GM18858 (cell line): ENCODE results near the gene SHCBP1L.

ENCODE experiments used
- ATAC-seq: cut with Tn5 transposase; IDR thresholded peaks from one replicate; pipeline ENCODE4 v1.9.1; 2021; ENCODE audit not compliant: unreplicated experiment

SHCBP1L gene

DNA sequence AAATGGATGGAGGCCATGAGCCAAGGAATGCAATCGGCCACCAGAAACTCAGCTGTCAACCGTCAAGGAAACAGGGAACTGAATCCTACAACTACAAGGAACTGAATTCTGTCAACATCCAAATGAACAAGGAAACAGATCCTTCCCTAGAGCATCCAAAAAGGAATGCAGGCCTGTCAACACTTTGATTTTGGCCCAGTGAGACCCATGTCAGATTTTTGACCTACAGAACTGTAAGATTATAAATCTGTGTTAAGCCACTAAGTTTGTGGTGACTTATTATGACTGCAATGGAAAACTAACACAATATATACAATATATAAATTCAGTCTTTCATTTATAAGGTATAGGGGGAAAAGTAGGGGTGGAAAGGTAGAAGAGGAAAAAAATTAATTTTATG is 55.3 kb downstream of the SHCBP1L start:
- ATAC-seq = no peak

DNA sequence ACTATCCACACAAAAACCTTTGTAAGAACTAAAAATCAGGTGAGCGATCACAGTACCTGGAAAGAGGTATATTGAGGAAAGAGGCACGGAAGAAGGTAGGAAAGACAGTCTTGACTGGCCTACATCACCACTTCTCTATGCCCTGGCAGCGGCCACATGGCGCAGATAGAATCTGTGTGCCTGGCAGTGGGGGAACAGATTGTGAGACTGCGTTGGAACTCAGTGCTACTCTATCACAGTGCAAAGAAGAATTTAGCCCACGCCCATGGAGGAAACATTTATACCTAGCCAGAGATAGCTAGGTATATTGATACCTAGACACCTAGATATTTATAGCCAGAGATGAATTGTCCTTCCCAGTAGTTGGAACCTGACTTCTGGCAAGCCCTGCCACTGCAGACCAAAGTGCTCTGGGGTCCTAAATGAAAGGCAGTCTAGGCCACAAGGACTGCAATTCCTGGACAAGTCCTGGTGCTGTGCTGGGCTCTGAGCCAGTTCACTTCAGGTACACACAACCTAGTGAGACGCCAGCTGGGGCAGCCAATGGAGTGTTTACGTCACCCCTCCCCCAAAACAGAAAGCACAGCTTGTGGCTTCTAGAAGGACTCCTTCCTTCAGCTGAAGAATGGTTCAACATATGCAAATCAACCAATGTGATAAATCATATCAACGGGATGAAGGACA is 61.9 kb downstream of the SHCBP1L start:
- no peak for ATAC-seq

DNA sequence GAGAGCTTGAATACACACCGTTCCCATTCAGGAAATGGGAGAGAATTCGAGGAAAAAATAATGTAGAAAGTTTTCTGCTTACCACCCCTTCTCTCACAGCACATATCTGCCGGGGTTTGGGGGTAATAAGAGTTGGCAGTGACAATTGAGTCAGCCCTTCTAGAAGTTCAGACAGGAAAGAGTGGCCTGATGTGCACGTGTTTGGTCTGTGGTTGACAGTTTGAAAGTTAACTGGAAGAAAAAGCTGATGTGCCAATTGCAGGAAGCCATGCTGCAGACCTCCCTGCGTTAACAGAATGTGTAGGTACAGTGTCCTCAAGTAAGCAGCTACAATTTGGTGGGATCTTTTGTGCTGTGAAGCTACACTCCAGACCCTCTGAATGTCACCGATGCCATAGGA is 63.0 kb downstream of the SHCBP1L start:
- no peak for ATAC-seq

DNA sequence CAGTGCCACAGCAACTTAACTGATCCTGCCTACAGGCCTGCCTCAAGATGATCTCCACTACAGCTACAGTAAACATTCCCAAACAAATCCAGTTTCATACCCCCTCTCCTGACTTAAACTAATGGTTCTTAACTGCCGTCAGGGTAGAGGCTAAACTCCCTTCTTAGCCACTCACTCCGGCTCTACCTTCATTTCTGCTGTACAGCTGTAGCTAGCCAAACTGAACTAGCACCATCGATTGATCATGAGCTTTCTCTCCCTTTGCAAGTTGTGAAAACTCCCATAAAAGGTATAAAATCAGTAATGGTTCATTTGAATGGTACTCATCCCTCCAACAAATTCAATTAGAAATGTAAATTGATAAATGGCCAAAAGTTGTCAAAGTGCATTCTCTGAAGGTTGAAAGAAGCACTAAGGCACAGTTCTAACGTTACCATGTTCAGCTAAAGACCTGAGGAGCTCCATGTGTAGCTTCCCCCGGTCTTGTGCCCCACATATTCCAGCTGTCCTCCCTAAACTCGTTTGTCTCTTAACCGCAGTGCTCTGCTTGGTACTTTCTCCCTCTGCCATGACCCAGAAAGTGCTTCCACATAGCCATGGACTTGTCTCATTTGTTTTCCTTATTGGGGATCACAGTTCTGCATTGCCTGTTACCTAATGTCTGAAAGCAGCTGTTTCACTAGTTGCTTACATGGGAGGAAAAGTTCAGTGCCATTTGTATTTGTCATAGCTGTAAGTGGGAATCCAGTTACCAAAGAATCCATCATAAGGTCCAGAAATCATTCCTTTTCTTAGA is 64.0 kb downstream of the SHCBP1L start:
- ATAC-seq = no peak

DNA sequence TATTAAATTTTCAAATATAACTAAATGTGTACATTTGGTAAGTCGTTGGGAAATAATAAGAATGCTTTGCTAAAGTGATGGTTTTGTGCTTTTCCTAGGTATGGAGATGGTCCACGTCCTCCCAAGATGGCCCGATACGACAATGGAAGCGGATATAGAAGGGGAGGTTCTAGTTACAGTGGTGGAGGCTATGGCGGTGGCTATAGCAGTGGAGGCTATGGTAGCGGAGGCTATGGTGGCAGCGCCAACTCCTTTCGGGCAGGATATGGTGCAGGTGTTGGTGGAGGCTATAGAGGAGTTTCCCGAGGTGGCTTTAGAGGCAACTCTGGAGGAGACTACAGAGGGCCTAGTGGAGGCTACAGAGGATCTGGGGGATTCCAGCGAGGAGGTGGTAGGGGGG is 66.0 kb downstream of the SHCBP1L start:
- no peak for ATAC-seq

DNA sequence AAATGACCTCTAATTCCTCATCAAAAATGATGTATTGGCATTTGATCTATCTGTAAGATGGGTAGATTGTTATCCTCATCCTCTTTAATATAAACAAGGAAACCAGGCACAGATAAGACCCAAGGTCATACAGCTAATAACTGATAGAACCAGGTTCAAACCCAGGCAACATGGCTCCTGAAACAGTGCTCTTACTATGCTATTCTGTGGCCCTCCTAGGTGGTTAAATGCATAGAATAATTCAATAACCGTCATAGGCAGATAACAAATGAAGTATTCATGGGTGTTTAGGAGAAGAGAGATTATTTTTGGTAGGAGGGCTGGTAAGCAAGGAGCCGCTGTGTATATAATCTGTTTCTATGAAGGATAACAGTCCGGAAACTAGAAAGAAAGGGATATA is 67.4 kb downstream of the SHCBP1L start:
- no peak for ATAC-seq

DNA sequence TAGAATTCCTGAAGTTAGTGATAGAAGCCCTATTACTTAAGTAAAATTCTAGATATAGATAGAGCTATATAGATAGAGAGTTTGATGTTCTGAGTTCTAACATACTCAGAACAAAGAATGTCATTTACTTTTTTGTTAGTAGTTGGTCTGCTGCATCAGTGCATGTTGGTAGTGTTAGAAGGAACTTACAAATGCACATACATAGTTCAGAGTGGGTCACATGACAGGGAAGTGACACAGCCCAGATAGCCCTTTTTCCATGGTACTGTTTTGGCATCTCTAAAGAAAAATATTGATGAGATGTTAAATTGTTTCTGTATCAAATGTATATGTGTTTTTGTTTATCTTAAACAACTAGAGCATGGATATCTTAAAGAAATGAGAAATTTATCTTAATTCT is 68.1 kb downstream of the SHCBP1L start:
- no peak for ATAC-seq

DNA sequence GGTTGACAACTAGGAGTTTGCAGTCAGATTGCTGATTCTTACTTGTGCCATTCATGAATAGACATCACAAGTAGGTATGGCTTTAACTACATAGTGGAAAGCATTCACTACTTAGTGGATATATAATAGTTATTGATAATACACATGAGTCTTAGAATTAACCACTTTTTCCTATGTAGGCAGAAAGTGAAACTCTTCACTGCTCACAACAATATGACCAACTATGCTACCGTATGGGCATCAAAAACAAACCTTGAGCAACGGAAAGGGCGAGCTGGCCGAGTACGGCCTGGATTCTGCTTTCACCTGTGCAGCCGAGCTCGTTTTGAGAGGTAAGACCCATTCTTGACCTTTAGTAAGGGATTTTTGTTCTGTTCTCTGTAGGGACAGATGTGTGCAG is 75.1 kb downstream of the SHCBP1L start:
- no peak for ATAC-seq

DNA sequence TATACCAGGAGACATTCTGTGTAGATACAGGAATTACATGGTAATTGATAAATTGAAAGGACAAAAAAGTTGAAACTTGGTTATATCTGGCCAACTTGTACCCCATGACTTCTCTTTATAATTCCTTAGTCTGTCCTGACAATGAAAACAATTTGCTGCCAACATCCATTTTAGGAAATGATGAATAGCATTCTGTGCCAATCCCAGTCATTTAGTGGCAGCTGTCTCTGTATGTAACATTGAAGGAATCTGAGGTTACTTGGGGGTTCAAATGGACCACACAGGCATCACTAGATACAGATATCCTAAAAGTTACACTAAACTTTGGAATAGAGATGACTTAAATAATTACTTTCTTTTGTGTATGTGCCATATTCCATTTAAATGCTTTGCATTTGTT is 75.6 kb downstream of the SHCBP1L start:
- no peak for ATAC-seq

DNA sequence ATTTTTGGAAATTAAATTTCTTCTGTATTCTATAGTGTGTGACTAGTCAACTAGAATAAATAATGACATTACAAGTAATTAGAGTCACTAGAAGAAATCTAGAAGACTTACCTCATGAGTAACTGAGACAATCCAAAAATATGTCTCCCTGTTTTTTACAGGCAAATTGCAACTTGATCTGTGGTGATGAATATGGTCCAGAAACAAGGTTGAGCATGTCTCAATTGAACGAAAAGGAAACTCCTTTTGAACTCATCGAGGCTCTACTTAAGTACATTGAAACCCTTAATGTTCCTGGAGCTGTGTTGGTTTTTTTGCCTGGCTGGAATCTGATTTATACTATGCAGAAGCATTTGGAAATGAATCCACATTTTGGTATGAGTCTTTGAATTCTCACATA is 77.1 kb downstream of the SHCBP1L start:
- ATAC-seq = no peak

DNA sequence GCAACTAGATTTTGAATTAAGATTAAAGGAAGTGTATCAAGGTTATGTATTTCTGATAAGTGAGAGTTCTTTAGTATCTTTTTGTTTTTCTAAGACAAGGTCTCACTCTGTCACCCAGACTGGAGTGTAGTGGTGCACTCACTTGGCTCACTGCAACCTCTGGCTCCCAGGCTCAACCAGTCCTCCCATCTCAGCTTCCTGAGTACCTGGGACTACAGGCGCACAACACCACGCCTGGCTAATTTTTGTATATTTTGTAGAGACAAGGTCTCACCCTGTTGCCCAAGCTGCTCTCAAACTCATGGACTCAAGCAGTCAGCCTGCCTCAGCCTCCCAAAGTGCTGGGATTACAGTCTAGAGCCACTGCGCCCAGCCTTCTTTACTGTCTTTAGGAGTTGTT is 80.1 kb downstream of the SHCBP1L start:
- ATAC-seq = no peak

DNA sequence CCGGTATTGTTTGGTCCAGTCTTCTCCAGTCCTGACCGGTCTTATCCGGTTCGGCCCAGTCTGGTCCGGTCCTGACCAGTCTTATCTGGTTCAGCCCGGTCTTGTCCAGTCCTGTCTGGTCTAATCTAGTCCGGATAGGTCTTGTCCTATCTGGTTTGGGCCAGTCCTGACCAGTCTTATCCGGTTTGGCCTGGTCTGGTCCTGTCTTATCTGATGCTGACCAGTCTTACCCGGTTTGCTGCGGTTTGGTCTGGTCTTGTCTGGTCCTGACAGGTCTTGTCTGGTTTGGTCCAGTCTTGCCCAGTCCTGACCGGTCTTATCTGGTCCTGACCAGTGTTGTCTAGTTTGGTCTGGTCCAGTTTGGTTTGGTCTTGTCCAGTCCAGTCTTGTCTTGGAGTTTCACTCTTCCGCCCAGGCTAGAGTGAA is 83.7 kb downstream of the SHCBP1L start:
- no peak for ATAC-seq

DNA sequence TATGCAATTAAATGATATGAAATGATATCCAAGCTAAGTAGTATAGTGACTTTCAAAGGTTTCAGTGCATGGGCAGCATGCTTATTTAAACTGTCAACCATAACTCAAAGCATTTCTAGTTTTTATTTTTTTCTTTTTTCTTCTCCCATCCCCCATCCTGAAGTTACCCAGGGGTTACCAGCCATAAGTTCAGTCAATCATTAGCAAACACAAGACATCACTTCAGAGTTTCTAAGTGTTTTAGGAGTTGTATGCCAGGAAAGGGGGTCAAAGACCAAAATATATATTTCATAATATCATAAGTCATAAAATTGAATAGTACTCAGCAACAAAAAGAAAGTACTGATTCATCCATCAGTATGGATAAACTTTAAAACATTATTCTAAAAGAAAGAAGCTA is 85.1 kb downstream of the SHCBP1L start:
- no peak for ATAC-seq

DNA sequence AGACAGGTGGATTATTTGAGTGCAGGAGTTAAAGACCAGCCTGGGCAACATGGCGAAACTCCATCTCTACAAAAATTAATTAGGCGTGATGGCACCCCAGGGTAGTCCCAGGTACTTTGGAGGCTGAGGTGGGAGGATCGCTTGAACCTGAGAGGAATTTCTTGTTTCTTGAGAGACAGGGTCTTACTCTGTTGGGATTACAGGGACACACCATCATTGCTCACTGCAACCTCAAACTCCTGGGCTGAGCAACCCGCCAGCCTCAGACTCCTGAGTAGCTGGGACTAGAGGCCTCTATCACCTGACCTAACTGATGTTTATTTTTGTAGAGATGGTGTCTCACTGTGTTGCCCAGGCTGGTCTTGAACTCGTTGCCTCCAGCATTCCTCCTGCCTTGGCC is 89.0 kb downstream of the SHCBP1L start:
- no peak for ATAC-seq

DNA sequence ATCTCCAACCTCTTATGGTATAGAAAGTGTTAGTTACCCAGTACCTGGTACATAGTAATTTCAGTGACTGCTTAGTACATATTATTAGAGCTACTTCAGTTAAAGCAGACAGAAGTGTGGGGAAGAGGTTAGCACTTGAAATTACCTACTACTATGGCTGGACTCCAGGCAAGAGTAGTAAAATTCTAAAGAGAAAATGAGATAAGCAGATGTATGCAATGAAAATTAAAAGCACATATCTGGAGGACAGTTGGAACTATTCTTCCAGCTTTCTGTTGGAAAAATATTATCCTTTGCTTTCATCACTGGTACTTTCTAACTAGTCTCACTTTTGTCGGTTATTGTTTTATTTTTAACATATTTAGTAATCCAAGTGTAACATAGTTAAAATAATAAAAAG is 90.1 kb downstream of the SHCBP1L start:
- ATAC-seq = no peak

DNA sequence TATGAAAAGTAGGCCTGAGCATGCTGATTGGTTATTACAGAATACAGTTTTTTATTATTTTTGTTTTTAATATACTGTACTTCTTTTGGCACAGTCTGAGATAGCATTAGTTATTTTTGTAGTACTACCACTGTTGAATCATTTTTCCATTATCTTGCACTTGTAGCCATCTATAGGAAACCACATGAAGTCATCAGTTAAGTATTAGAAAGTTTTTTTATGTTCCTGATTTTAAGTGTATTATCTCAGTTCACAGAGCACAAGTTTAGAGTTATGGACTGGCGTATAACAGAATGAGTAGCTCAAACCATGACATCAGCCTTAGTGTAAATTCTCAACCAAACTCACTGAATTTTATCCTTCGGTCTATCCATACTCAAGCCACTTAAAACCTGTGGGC is 91.0 kb downstream of the SHCBP1L start:
- ATAC-seq = no peak

DNA sequence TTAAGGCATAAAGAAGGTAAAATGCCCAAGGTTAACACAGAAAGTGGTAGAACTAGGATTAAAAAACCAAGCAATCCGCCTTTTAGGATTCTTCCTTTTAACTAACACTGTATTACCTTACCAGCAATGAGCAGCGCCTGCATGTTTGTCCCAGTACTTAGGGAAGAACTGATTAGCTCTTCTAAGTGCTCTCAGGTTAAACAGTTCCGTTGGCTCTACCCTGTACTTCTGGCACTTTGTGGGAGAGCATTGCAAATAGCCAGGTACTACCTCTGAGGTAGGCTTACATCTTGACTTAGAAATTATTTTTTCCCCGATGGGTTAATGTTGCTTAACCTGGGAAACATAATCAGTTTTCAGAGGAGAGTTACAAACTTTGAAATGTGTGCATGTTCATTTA is 92.3 kb downstream of the SHCBP1L start:
- no peak for ATAC-seq

DNA sequence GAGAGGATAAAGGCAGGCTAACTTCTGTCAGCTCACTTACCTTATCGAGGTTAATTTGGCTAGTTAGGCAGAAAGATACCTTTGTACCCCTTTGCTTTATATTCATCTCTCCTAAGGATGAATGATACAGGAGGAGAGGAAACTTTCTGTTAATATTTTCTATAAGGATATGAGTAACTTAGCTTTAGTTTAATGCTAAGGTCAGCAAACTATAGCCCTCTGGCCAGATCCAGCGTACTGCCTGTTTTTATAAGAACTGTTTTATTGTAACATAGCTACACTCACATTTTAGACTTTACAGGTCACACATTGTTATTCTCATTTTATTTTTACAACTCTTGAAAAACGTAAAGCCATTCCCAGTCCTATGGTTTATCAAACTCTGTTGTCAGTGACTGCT is 95.8 kb downstream of the SHCBP1L start:
- no peak for ATAC-seq

DNA sequence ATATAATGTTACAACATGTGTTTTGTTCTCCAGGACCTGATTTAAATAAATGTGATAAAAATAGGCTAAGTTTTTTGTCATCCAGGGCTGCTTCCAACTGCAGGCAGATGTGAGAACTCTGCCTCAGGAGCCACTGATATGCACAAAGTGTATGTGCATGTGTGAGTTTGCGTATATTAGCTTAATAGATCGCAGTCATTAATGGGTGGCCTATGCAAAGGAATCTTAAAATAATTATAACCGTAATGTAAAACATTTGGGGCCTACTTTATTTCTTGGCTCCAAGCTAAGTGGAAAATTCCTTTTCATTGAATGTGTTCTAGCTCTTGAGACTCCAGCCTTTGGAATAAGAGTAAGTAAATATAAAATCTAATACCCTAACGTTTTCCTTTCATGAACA is 97.1 kb downstream of the SHCBP1L start:
- no peak for ATAC-seq

DNA sequence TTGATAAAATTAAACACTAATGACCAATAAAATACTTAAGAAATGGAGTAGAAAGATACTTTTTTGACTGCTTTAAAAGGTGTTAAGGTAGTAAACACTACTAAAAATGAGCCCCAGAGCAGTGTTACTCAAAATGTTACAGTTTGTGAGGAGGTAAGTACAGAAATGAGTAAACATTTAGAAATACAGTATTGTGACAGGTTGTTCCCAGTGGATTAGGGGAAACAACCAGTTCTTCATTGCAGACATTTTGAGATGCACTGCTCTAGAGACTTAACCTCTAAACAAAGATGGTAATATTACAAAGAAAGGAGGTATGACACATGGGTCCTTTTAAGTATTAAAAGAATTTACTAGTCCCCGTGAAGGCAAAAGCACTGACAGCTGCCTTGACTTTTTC is 101.1 kb downstream of the SHCBP1L start:
- ATAC-seq = no peak

DNA sequence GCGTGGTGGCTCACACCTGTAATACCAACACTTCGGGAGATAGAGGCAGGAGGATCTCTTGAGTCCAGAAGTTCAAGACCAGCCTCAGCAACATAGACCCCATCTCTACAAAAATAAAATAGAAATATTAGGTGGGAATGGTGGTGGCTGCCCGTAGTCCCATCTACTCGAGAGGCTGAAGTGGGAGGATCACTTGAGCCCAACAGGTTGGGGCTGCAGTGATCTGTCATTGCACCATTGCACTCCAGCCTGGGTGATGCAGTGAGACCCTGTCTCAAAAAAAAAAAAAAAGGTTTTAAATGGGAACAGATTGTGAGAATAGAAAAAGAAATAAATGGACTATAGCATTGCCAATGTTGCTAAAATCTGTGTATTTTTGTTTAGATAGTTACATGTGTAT is 102.6 kb downstream of the SHCBP1L start:
- ATAC-seq = no peak
